Measurements from ENCODE around the gene PAX6. TPM values are rescaled to one million over a fixed set of nuclear protein-coding genes. Genes with fewer than 3 reads are reported as not detected.

Gene PAX6
- total RNA-seq, 1 donor from 2014 or later, result not detected

DNA sequence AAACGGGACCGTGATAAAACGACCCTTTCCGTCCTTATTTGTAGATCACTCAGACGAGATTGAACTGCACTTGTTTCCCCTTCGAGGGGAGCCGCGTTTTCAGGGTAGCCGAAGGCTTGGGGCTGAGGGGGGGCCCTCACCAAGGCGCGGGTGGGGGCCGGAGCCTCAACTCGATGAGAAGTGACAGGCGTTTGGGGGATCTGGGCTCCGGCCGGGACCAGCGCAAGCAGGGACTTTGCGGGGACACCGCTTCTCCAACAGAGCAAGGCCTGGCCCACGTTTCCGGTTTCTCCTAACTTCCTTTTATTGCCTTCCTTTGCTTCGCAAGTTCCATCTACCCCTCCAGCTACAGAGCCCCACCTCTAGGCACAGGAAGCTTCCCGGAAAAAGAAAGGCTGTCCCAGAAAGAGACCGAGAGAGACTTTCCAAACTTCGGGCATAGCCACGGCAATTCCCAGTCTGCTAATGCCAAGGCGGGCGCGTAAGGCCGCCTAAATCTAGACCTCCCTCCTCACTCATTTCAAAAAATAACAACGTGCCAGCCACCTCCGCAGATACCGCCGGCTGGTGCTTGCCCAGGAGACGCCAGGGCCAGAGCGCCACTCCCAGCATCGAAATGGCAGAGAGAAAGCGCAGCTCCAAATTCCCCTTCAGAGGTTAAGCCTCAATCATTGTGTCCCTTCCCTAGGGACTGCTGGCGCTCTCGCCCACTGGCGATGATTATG, 6.6 kb downstream of the PAX6 start:
- intact Hi-C loops (cut with micrococcal nuclease), result loop anchor here (1.0 kb wide), 1 partner anchor 9 kb away; no protein-coding TSS in a partner anchor
- POLR2A ChIA-PET, result interaction anchor here (1.1 kb wide), 1 partner anchor 19 kb away, joined by 4 read pairs; no protein-coding TSS in a partner anchor

DNA sequence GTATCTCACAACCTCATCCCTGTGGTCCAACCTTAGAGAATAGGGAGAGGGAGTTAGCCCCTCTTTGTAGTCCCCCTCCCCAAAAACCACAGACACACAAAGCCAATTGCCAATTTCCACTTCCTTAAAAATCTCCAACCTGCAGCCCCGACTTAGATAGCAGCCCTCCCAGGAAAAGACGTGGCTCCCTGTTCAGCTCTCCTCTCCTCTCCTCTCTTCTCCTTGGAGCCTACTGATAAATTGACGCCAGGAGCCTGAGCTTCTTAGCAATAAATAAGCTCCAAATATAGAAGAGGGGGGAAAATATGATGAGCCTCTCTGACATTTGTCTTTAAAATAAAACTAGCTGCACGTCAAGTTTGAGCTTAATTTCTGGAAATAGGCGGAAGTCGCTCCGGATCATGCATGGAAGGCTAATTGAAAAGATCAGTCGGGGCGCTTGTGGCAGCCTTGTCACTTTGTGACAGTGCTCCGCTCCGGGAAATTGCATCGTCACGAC, 7.3 kb downstream of the PAX6 start:
- H3K4me3 Mint-ChIP-seq, result no peak overlapping the region
- peaks cover 2% of the 10 kb centered on the region for H3K36me3 Mint-ChIP-seq (ENCODE audit: low read depth)
- intact Hi-C loops (cut with micrococcal nuclease), result loop anchor here (1.0 kb wide), 1 partner anchor 9 kb away; no protein-coding TSS in a partner anchor
- H3K27me3 Mint-ChIP-seq, result peaks cover 75% of the 10 kb centered on the region
- ATAC-seq (ENCODE audit: low read depth) (no peak), DNase-seq (no peak)
- TF ChIP-seq, protein P1, sequence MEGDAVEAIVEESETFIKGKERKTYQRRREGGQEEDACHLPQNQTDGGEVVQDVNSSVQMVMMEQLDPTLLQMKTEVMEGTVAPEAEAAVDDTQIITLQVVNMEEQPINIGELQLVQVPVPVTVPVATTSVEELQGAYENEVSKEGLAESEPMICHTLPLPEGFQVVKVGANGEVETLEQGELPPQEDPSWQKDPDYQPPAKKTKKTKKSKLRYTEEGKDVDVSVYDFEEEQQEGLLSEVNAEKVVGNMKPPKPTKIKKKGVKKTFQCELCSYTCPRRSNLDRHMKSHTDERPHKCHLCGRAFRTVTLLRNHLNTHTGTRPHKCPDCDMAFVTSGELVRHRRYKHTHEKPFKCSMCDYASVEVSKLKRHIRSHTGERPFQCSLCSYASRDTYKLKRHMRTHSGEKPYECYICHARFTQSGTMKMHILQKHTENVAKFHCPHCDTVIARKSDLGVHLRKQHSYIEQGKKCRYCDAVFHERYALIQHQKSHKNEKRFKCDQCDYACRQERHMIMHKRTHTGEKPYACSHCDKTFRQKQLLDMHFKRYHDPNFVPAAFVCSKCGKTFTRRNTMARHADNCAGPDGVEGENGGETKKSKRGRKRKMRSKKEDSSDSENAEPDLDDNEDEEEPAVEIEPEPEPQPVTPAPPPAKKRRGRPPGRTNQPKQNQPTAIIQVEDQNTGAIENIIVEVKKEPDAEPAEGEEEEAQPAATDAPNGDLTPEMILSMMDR (IDR thresholded peaks at IDR 0.05), result no peak
- ChIA-PET CTCF (no interaction called here), POLR2A (no interaction called here)
- peaks cover 25% of the 10 kb centered on the region for H3K4me1 Mint-ChIP-seq
- peaks cover 14% of the 10 kb centered on the region for H3K9me3 Mint-ChIP-seq
- peak overlapping the region; percentile 46 for H3K27ac Mint-ChIP-seq

More for the DNA sequence above, 6.6 kb downstream of the PAX6 start:
- peak overlapping the region; percentile 28 for H3K4me3 Mint-ChIP-seq
- CTCF ChIA-PET, result no interaction called here
- peak overlapping the region; percentile 50 for H3K27ac Mint-ChIP-seq
- H3K36me3 Mint-ChIP-seq (ENCODE audit: low read depth), result peaks cover 2% of the 10 kb centered on the region
- TF ChIP-seq, protein P1 (IDR thresholded peaks at IDR 0.05), result no peak
- DNase-seq (no peak), ATAC-seq (ENCODE audit: low read depth) (no peak)
- peaks cover 14% of the 10 kb centered on the region for H3K9me3 Mint-ChIP-seq
- H3K27me3 Mint-ChIP-seq, result peaks cover 77% of the 10 kb centered on the region
- peaks cover 28% of the 10 kb centered on the region for H3K4me1 Mint-ChIP-seq

DNA sequence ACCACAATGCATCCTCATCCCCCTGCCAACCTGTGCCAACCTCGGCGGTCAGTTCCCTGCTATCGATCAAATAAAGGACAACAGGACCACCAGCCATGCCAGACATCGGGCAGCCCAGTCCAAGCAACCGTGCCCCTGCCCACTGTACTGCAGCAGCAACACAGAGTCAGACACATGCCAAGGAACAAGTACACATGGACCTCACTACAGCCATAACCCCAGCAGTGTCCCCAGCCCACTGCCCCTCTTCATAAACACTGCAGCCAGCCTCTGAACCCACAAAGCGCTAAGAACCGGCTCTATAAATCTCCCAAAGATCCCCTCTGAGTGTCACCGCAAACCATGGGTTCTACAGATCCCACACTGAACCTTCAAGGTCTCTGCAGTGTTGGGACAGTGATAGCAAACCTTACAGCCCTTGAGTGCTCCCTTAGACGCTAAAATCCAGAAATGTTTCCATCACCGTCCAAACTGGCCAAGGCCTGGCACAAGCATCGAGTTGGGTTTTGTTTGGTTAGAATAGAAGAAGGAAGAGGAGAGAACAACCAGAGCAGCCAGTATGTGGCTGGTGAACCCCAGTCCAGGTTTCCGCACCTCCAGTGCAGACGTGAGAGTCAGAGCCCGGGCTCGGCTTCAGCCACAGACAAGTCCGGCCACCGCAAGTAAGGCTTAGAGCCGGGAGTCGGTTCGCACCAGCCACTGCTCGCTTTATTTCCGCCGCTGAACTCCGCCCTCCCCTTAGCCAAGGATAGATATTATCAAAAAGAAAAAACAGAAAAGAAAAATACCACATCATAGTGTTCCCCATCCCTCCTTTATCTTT, 7.9 kb downstream of the PAX6 start:
- no peak for ATAC-seq (ENCODE audit: low read depth)
- TF ChIP-seq, protein P1 (IDR thresholded peaks at IDR 0.05), result no peak
- Mint-ChIP-seq H3K27ac (no peak overlapping the region), H3K9me3 (peaks cover 13% of the 10 kb centered on the region), H3K4me3 (no peak overlapping the region), H3K27me3 (peaks cover 74% of the 10 kb centered on the region), H3K4me1 (peaks cover 28% of the 10 kb centered on the region), H3K36me3 (ENCODE audit: low read depth) (peaks cover 2% of the 10 kb centered on the region)
- no peak for DNase-seq
- intact Hi-C loops (cut with micrococcal nuclease), result no loop called here
- ChIA-PET POLR2A (no interaction called here), CTCF (no interaction called here)

DNA sequence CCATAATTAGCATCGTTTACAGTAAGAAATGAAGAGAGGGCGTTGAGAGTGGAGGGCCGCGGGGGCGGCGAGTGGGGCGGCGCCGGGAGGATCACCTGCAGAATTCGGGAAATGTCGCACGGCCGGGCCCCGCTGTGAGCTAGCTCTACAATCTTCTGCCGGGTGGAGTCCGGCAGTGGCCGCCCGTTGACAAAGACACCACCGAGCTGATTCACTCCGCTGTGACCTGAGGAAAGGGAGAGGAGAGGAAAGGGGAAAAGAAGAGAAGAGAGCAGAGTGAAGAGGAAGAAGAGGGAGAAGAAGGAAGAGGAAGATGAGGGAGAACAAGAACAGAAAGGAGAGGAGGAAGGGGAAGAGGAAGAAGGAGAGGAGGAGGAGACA, 8.5 kb downstream of the PAX6 start:
- ATAC-seq (ENCODE audit: low read depth) (no peak), DNase-seq (no peak)
- Mint-ChIP-seq H3K4me1 (peaks cover 32% of the 10 kb centered on the region), H3K27ac (no peak overlapping the region), H3K4me3 (no peak overlapping the region), H3K9me3 (peaks cover 11% of the 10 kb centered on the region), H3K36me3 (ENCODE audit: low read depth) (peaks cover 3% of the 10 kb centered on the region), H3K27me3 (peaks cover 72% of the 10 kb centered on the region)
- POLR2A ChIA-PET, result no interaction called here
- intact Hi-C loops (cut with micrococcal nuclease), result no loop called here
- TF ChIP-seq, protein P1 (IDR thresholded peaks at IDR 0.05), result no peak
- CTCF ChIA-PET, result no interaction called here

DNA sequence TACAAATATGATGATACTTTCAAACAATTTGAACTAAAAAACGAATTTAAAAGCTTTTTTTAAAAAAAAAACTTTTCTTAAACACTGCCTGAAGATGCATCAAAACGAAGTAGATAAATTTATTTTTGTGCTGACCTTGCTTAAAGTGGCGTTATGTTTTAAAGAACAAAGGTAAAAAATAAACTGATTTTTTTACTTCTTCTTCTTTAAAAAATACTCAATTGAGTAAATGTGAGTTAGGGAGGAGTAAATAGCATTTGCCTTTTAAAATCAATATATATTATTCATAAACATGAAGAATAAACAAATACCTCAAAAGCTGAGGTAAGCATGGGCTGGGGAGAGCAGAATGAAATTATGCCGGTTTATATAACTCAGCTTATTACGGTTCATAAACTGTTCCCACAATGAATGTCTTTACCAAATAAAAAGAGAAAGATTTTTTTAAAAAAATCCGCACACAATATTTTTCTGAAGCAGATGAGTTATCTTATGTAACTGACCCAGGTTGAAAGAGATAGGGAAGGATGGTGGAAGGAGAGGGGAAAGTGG, 9.0 kb downstream of the PAX6 start:
- H3K9me3 Mint-ChIP-seq, result peaks cover 11% of the 10 kb centered on the region
- no peak overlapping the region for H3K27ac Mint-ChIP-seq
- DNase-seq (no peak), ATAC-seq (ENCODE audit: low read depth) (no peak)
- POLR2A ChIA-PET, result no interaction called here
- peaks cover 3% of the 10 kb centered on the region for H3K36me3 Mint-ChIP-seq (ENCODE audit: low read depth)
- CTCF ChIA-PET, result no interaction called here
- TF ChIP-seq, protein P1 (IDR thresholded peaks at IDR 0.05), result no peak
- no peak overlapping the region for H3K4me3 Mint-ChIP-seq
- intact Hi-C loops (cut with micrococcal nuclease), result no loop called here
- peaks cover 72% of the 10 kb centered on the region for H3K27me3 Mint-ChIP-seq
- peaks cover 36% of the 10 kb centered on the region for H3K4me1 Mint-ChIP-seq

All from activated B cell treated with CpG ODN at 0.5 μM for 24 hours (primary cell).